Jurkat, Clone E6-1 (cell line): ENCODE data around the gene ATP5ME.
A peak's percentile ranks its signal among the peaks of the same experiment; 100 is the strongest.

Experiments used
- DNase-seq: peaks from one replicate; pipeline ENCODE4 v3.0.0-alpha.2; 2011; ENCODE audit warnings: low read depth, low spot score
- H3K4me3 ChIP-seq: 2 replicates; pipeline ENCODE4 v1.5.1; 2011; ENCODE audit warnings: mild to moderate bottlenecking, low read length, control low read depth, moderate library complexity

ATP5ME gene

GRCh38 chr4:686413-687040, 12.5 kb upstream of the ATP5ME start:
- DNase-seq: no peak

DNA sequence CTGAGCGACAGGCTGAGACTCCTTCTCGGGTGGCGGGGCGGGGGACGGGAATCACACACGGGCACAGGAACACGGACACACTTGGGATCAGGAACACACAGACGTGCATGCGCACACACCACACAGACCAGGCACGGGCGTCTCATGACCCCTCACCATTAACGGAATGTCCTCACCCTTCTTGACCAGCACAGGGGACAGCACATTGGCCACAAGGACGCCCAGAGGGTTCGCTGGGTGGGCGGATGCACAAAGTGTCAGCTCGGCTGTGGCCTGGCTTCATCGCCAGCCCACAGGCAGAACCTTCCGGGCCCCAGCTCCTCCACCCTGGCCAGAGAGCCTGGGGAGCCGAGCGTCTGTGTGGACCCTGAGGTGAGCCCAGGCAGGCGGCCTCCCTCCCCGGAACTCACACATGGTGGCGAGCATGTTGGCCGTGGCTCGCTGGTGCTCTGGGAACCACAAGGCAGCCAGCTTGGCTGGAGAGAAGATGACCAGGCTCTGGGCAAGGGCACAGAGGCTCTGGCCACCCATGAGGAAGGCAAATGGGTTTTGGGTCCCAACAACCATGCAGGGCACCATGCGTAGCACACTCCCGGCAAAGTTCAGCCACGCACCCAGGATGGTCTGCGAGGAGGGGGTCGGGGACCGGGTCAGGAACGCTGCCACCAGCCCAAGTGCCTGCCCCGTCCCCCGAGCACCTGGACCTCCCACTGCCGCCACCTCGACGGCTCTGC, 11.8 kb upstream of the ATP5ME start:
- H3K4me3 ChIP-seq: no peak overlapping the region
- DNase-seq: no peak

More at GRCh38 chr4:686413-687040, 12.5 kb upstream of the ATP5ME start:
- H3K4me3 ChIP-seq: no peak overlapping the region

GRCh38 chr4:684623-685327, 10.7 kb upstream of the ATP5ME start:
- no peak for DNase-seq
- H3K4me3 ChIP-seq: no peak overlapping the region

DNA sequence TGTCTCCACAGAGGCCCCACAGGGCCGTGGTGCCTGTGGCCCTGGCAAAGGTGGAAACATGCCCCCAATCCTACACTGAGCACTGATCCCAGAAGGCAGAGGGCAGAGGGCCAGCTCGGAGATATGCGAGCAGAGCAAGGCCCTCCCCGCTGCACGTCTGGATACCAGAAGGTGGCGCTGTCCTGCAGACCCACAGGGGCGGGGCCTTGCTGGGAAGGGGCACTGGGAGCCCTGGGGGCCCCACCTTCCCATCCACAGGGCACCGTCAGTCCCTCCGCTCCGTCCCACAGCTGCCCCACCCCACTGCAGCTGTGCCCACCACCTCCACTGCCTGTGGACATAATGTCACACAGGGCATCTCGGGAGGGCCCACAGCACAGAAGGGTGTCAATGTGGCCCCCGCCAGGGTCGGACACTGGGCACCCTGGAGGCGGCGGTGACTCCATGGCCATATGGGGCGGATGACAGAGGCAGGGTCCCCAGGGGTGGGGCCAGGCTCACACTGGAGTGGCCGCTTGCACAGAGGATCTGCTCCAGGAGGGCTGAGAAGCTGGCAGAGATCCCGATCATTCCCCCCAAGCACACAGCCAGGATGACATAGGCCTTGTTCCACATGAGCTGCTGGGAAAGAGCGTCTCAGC, 10.0 kb upstream of the ATP5ME start:
- H3K4me3 ChIP-seq: no peak overlapping the region
- no peak for DNase-seq

DNA sequence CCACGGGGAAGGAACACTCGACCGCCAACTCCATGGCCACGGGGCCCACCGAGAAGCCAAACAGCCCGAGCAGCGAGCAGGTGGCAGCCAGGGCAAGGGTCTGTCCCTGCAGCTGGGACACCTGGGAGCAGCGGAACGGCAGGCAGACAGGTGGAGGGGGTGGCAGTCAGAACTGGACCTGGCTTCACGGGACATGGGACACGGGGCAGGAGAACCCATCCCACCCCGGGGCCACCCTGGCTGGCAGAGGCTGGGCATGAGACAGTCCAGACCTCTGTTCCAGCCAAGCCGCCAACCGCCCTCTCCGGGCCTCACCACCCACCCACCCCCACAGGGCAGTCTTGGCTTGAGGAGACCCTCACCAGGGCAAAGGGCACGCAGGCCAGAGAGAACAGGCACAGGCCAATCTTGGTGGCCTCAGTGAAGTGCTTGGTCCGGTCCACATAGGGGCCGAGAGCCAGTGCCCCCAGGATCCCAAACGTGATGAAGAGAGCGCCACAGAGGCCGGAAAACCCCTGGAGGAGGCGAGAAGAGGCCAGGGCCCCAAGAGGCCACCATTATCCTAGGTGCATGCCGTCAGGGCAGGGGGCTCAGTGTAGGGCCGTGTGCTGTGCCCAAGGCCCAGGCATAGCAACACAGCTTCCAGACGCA, 9.3 kb upstream of the ATP5ME start:
- H3K4me3 ChIP-seq: no peak overlapping the region
- no peak for DNase-seq

DNA sequence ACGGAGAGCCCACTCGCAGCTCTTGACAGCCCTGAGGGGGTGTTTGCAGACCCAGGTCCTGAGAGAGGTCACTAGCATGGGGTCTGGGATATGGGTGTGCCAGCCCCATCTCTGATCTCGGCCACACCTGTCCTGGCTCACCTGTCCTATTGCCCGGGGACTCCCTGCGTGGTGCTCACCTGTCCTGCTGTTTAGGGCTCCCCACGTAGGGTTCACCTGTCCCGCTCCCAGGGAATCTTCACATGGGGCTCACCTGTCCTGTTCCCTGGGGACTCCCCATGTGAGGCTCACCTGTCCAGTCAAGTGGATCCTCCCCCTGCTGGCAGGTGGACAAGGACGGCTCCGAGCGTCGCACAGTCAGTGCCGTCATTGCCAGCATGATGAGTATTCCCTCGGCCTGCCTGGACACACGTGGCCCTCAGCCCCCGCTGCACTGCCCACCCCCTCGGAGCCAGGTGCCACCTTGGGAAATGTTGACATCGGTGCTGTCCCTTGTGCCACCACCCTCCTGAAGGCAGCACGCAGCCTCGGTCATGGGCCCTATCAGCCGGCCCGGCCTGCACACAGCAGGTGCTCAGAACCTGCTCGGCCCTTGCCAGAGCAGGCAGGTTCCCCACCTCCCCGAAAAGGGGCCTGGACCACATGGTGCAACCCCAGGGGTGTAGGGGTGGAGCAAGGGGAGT, 8.6 kb upstream of the ATP5ME start:
- DNase-seq: no peak
- no peak overlapping the region for H3K4me3 ChIP-seq

- H3K4me3 ChIP-seq: no peak overlapping the region
- peak; percentile 46 for DNase-seq
These were observed 7.8 kb upstream of the ATP5ME start for GRCh38 chr4:681736-682451.

DNA sequence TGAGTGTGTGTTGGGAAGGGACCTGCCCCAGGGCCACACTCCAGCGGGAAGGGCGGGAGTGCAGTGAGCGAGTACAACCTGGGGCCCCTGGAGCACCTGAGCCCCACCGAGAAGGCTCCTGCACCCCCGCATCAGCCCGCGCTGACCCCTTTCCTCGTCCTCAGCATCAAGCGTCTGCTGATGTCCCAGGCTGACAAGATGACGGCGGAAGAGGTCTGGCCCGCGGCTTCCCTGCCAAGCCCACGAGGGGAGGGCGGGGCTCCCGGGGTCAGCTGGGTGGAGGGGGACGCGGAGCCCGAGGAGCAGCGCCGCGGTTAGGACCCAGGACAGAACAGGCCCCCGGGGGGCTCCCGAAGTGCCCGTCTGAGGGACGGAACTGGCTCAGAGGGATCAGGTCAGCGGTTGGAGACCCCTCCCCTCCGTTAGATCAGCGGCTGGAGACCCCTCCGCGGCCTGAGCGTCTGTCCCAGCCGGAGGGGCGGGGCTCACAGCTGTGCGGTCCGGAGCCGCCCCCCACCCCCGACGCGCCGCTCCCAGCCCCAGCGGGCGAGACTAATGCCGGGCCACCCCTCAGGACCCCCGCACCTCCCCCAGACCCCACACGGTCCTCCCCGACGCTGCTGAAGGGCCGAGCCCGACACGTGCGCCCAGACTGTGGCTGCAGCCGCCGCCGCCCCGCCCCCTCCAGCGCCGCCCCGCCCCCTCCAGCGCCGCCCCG, 7.0 kb upstream of the ATP5ME start:
- H3K4me3 ChIP-seq: peak overlapping the region; percentile 18
- DNase-seq: no peak

DNA sequence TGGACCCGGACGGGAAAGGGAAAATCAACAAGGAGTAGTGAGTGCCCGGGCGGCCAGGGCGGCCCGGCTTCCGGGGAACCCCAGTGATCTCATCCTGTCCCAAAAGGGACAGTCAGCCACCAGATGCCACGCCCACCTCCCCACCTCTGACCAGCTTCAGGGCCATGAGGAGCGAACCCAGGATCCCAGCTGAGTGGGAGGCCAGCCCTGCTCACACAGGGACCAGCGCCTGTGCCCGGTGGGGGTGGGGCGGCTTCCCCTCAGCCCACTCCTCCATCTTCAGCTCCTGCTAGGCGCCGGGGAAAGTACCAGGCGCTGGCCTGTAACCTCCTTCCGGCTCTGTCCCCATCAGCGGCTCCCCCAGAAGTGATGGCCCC, 6.5 kb upstream of the ATP5ME start:
- no peak for DNase-seq
- no peak overlapping the region for H3K4me3 ChIP-seq

- H3K4me3 ChIP-seq: no peak overlapping the region
- no peak for DNase-seq
These were observed 6.0 kb upstream of the ATP5ME start for GRCh38 chr4:680091-680490.

- no peak for DNase-seq
- H3K4me3 ChIP-seq: no peak overlapping the region
These were observed 5.6 kb upstream of the ATP5ME start for GRCh38 chr4:679629-680028.

DNA sequence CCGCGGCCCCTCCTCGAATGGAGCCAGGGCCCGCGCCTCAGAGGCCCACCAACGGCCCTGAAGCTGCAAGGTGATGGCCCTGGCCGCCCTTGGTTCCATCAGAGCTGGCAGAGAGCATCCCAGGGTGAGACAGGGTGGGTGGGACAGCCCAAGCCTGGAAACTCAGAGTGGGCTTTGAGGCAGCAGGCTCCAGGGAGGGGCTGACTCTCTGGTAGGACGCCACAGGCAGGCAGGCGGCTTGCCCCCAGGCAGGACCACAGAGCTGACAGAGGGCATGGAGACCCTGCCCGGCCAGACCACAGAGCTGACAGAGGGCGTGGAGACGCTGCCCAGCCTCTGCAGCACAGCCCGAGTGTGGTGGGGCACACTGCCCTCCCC, 5.0 kb upstream of the ATP5ME start:
- H3K4me3 ChIP-seq: no peak overlapping the region
- DNase-seq: no peak

DNA sequence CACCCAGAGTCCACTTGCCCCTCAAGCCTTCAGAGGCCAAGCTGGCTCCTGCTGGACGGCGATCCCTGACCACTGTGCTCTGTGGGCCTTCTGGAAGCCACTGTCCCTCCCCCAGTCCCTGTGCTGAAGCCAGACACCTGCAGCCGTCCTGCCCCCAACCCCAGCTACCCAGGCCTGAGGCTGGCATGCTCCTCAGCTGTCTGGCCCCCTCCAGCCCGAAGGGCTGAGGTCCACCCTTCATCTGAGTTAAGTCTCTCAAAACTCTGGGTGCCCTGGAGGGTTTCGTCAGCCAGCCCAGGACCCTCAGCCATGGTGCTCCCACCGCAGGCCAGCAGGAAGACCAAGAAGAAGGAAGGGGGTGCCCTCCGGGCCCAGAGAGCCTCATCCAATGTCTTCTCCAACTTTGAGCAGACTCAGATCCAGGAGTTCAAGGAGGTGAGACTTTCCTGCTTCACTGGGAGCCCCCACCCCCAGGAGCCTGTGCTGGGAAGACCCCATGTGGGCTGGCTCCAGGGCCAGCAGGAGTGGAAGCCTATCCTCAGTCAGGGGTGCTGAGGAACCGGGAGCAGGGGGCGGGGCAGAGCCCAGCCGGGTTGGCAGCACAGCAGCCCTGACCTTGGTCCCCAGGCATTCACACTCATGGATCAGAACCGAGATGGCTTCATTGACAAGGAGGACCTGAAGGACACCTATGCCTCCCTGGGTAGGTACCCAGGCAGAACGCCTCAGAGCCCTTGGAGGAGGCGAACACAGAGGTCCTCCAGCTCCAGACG, 4.4 kb upstream of the ATP5ME start:
- no peak for DNase-seq
- no peak overlapping the region for H3K4me3 ChIP-seq

- H3K4me3 ChIP-seq: no peak overlapping the region
- no peak for DNase-seq
These were observed 3.6 kb upstream of the ATP5ME start for GRCh38 chr4:677431-678293.

DNA sequence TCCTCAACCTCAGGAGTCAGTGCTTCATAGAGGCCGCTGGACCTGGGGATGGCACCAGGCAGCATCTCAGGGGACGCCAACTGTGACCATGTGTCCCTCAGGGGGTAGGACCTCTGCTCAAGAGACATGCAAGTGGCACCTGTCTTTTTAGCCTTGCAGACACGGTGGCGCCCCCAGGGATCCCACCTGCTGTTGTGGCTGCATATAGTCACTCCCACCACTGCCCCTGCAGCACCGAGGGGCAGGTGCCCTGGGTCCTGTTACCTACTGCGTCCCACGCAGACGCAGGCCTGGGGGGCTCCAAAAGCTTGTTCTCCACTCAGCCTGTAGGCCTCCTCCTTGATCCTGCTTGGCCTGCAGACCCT, 2.8 kb upstream of the ATP5ME start:
- DNase-seq: no peak
- no peak overlapping the region for H3K4me3 ChIP-seq
